ENCODE data around the gene RAET1E.
"Not testable (repeated sequence)": the region's sequence is repeated elsewhere in the genome, so short reads cannot be mapped to it uniquely, and the experiment has no call there.

Gene RAET1E

DNA sequence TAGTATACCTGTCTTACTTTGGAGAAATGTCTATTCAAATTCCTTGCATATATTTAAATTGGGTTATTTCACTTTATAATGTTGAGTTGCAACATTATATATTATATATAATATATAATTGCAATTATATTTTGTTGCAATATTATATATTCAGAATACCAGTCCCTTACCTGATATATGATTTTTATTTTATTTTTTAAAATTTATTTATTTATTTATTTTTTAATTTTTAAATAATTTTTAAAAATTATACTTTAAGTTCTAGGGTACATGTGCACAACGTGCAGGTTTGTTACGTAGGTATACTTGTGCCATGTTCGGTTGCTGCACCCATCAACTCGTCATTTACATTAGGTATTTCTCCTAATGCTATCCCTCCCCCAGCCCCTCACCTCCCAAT lies 29.1 kb upstream of the RAET1E start:
- DNase-seq (ENCODE audit: low spot score) = not testable (repeated sequence)

- DNase-seq (ENCODE audit: low spot score) = peak; percentile 54
Observed at GRCh38 chr6:149925974-149926777, 28.3 kb upstream of the RAET1E start.

GRCh38 chr6:149925253-149925973 lies 27.5 kb upstream of the RAET1E start:
- DNase-seq (ENCODE audit: low spot score) = no peak

GRCh38 chr6:149924933-149925252 lies 27.0 kb upstream of the RAET1E start:
- DNase-seq (ENCODE audit: low spot score) = no peak

DNA sequence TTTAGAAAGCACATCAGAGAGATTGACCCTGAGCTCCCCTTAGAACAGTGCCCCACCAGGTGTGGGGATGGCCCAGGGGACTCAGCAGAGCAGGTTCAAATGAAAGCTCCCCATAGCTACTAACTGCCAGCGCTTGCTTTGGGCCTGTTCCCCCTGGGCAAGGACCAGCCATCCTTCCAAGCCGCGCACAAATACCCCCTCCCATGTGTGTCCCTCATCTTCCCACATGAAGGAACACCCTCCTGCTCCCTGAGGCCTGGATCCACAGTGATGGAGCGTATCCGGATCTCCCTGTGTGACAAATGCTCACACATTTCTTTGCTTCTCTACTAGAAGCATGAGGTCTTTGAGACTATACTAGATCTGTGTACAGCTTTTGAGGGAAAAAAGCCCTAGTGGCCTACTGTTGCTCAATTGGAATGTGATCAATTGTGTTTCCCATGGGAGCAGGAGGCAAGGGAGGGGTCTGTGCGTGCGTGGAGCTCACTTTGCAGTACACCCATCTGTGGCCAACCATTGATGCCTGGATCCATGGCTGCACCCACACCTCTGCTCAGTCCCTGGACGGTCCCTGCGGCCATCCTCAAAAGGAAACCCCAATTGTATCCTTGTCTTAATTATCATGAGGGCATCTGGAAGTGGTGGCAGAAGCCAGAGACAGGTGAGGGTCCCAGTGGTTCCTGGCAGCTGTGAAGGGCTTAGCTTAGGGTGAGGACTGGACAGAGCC lies 26.5 kb upstream of the RAET1E start:
- DNase-seq (ENCODE audit: low spot score) = no peak

DNA sequence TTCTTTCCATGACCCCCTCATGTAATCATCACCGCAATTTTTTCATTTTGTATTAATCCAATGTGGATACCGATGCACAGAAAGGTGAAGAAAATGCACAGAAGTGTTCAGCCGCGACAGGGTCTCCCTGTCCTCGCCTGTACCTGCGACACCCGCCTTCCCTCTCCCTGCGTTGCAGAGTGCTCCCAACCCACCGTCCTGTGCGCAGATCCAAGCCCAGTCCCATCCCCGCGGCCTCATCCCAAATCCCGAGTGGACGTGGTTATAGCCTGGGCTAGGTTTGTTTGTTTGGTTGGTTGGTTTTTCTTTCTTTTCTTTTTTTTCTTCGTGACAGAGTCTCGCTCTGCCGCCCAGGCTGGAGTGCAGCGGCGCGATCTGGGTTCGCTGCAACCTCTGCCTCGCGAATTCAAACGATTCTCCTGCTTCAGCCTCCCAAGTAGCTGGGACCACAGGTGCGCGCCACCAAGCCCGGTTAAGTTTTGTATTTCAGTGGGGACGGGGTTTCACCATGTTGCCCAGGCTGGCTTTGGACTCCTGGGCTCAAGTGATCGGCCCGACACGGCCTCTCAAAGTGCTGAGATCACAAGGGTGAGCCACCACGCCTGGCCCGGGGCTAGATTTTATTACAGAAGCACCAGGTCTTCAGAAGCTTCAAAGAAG lies 25.5 kb upstream of the RAET1E start:
- DNase-seq (ENCODE audit: low spot score) = no peak

DNA sequence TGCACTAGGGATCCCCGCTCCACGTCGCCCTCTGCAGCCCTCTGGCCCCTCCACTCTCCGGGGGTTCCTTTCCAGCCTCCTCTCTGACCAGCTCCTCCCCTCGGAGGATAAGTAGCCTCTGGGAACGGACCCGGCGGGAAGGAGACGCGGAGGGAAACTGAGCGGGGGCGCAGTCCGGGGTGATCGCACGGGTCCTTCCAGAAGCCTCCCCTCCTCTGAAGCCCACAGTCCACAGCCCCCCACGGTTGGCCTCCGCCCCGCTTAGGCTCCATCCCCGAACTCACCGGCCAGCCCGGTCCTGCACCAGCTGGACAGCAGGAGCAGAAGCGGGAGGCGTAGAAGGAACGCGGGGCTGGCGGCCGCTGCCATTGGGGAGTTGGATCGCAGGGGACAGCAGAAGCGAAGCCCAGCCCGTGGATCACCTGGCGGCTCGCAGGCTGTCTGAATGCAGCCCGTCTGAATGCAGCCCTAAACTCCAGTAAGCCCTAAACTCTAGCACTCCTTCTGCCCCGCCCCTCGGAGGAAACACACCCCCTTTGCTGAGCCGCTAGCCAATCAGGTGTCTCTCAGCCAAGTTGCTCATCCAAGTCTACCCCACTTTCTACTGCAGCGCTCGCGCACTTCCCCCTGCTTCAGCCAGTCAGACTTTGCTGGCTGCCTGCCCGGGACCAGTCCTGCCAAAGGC lies 24.9 kb upstream of the RAET1E start, which contains the start of gene RAET1G:
TSS of gene RAET1G (minus strand) at position 480 of the 685 bp plus-strand sequence. CDS start at position 369, 111 bp downstream.
- DNase-seq (ENCODE audit: low spot score) = peak; percentile 89

GRCh38 chr6:149922091-149922490 lies 24.2 kb upstream of the RAET1E start:
- not testable (repeated sequence) for DNase-seq (ENCODE audit: low spot score)

- DNase-seq (ENCODE audit: low spot score) = no peak
Observed at GRCh38 chr6:149921361-149921760, 23.4 kb upstream of the RAET1E start.

GRCh38 chr6:149919834-149920225 lies 21.9 kb upstream of the RAET1E start:
- no peak for DNase-seq (ENCODE audit: low spot score)

GRCh38 chr6:149919126-149919833 lies 21.4 kb upstream of the RAET1E start:
- not testable (repeated sequence) for DNase-seq (ENCODE audit: low spot score)

DNA sequence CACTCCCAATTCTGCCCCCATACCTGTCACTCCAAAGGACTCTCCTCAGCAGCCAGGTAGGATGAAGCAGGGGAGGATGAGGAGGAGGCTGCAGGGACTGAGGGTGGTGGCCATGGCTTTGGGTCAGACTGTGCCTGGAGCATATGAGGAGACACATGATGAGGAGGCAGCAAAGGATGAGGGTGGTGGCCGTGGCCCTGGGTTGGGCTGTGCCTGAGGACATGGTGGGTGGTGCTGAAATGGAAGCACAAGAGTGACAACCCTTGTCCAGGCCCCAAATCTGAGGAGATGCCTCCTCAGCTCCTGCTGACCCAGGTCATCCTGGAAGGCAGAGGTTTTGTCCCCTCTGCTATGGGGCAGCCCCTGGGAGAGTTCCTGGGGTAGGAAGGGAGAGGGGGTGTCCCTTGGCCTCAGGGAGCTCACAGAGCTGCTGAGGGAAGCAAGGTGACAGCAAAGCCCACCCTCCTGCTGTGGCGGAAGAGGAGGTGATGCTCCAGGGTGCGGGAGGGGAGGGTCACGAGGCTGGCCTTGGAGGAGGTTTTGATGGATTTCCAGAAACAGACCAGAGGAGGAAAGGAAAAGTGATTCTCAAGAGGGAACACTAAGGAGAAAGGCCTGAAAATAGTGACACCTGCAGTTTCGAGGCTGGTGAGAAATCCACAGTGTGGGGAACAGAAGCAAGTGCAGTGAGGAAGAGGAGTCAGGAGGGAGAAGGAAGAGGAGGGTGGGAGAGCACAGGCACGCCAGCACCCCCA lies 20.4 kb upstream of the RAET1E start:
- no peak for DNase-seq (ENCODE audit: low spot score)

- no peak for DNase-seq (ENCODE audit: low spot score)
Observed at GRCh38 chr6:149917679-149918078, 19.8 kb upstream of the RAET1E start.

DNA sequence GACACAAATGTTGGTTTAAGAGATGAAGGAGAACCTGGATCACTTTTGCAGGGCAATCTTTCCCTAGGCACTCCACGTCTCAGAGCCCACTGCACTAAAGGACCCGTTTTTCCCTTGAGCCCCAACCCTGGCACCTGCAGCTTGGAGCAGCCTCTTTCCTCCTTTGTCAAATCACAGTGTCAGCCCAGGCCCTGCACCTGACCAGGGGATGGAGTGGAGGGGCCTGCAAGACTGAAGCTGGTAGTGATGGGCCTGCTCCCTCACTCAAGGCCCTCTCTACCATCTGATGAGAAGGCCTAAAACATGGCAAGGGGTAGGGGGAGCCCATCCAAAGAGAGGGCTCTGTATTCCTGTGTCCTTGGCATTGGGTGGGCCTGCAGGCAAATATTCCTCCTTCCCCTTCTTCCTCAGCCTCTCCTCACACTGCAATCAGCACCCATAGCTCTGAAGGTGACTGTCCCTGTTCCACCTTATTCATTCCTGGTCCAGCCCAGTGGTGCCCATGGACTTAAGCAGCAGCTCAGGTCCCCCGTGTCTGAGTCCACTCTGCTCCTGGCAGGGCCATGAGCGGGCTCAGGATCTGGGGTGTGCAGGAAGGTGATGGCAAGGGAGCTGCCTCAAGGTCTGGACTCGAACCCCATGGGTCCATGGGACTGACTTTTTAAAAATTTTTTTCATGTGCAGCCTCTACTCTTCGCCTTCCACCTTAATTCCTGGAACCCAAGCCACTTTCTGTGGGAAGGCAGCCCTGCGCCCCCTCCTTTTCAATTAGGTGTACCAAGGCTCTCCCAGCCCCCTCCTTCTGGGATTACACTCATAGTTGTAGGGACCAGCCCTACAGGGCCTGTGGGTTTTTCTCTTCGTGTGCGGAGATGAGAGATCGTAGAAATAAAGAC lies 18.3 kb upstream of the RAET1E start:
- no peak for DNase-seq (ENCODE audit: low spot score)

- no peak for DNase-seq (ENCODE audit: low spot score)
Observed at GRCh38 chr6:149913540-149914240, 15.8 kb upstream of the RAET1E start.

DNA sequence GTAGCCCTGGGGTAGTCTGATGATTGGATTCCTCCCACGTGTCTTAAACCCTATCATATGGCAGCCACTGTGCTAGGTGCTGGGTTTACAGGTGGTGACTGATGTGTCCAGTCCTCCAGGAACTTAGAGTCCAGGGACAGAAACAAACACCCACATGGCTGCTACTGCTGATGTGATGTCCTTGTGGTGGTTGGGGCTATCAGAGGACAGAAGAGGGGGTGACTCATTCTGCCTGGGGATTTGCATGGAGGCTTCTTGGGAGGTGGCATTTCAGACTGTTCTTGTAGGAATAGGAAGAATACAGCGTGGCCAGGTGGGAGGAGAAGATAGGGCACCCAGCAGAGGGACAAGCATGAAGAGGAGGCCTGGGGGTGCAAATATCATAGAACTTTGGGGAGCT lies 15.2 kb upstream of the RAET1E start:
- DNase-seq (ENCODE audit: low spot score) = no peak

GRCh38 chr6:149912680-149913079 lies 14.8 kb upstream of the RAET1E start:
- not testable (repeated sequence) for DNase-seq (ENCODE audit: low spot score)

GRCh38 chr6:149910721-149911151 lies 12.8 kb upstream of the RAET1E start:
- DNase-seq (ENCODE audit: low spot score) = no peak
